ENCODE measurements around the gene LCNL1.

The LCNL1 gene

GRCh38 chr9:136982232-136983051 lies at the start of gene LCNL1:
TSS of gene LCNL1 (plus strand) at chr9:136982993. CDS start at chr9:136983587, 594 bp downstream.
- DNase-seq (ENCODE audit: low read depth) = no peak

GRCh38 chr9:136934277-136934676 lies 48.5 kb upstream of the LCNL1 start:
- no peak for DNase-seq (ENCODE audit: low read depth)

GRCh38 chr9:136935651-136936050 lies 47.1 kb upstream of the LCNL1 start:
- no peak for DNase-seq (ENCODE audit: low read depth)

- DNase-seq (ENCODE audit: low read depth) = no peak
Observed at GRCh38 chr9:136936645-136937170, 46.1 kb upstream of the LCNL1 start.

- DNase-seq (ENCODE audit: low read depth) = no peak
Observed at GRCh38 chr9:136937186-136938001, 45.4 kb upstream of the LCNL1 start.

- DNase-seq (ENCODE audit: low read depth) = no peak
Observed at GRCh38 chr9:136939431-136939995, 43.3 kb upstream of the LCNL1 start.

- no peak for DNase-seq (ENCODE audit: low read depth)
Observed at GRCh38 chr9:136939996-136940525, 42.7 kb upstream of the LCNL1 start.

GRCh38 chr9:136940526-136941230 lies 42.1 kb upstream of the LCNL1 start:
- DNase-seq (ENCODE audit: low read depth) = no peak

GRCh38 chr9:136941231-136942111 lies 41.3 kb upstream of the LCNL1 start:
- no peak for DNase-seq (ENCODE audit: low read depth)

GRCh38 chr9:136942112-136942880 lies 40.5 kb upstream of the LCNL1 start:
- no peak for DNase-seq (ENCODE audit: low read depth)

- DNase-seq (ENCODE audit: low read depth) = no peak
Observed at GRCh38 chr9:136942881-136943230, 39.9 kb upstream of the LCNL1 start.

GRCh38 chr9:136943291-136944211 lies 39.2 kb upstream of the LCNL1 start:
- no peak for DNase-seq (ENCODE audit: low read depth)

- peak; percentile 68 for DNase-seq (ENCODE audit: low read depth)
Observed at GRCh38 chr9:136944212-136944518, 38.6 kb upstream of the LCNL1 start.

GRCh38 chr9:136944519-136945332 lies 38.1 kb upstream of the LCNL1 start, which contains the start of the genes C8G and FBXW5:
TSS of gene C8G (plus strand) at chr9:136945243. CDS start at chr9:136945321, 78 bp downstream.
TSS of gene FBXW5 (minus strand) at chr9:136944738. CDS start at chr9:136944083, 655 bp downstream.
- DNase-seq (ENCODE audit: low read depth) = peak; percentile 92

- no peak for DNase-seq (ENCODE audit: low read depth)
Observed at GRCh38 chr9:136945333-136946227, 37.2 kb upstream of the LCNL1 start.

- no peak for DNase-seq (ENCODE audit: low read depth)
Observed at GRCh38 chr9:136946228-136947027, 36.4 kb upstream of the LCNL1 start.

Measured in fibroblast of gingiva (primary cell).